HCT116 (cell line): ENCODE data around the gene MORC1. TPM values are rescaled to one million over a fixed set of nuclear protein-coding genes. Genes with fewer than 3 reads are reported as not detected.

ENCODE experiments used
- ATAC-seq: fragments of 200-7000 bp; cut with Tn5 transposase; 2 replicates; pipeline ENCODE4 v1.9.1; 2020; ENCODE audit warnings: mild to moderate bottlenecking, moderate library complexity
- BruUV-seq: library from RNA; stranded (reverse); fragments of 400-500 nt; replicated peaks from 2 replicates; lab custom pipeline; 2021; lab: Mats Ljungman, UMichigan
- CTCF ChIA-PET: fragments of 300-600 bp; sonication (Branson Sonifier 250); formaldehyde crosslinking; loops from one replicate; lab custom pipeline; 2021; ENCODE audit warnings: antibody characterized with exemption; lab: Charles Lee
- POLR2A ChIA-PET: fragments of 300-600, 350-600 bp; sonication (Branson Sonifier 250); formaldehyde crosslinking; loops from one replicate; lab custom pipeline; 2021; ENCODE audit warnings: antibody characterized with exemption; lab: Charles Lee
- RAD21 ChIA-PET, 2 experiments: fragments of 300-600 bp; sonication (Branson Sonifier 250); formaldehyde crosslinking; loops; one replicate each; lab custom pipeline; 2023; ENCODE audit warnings: low total read pairs in 2 of 2; ENCODE audit not compliant: uncharacterized antibody in 2 of 2, unreplicated experiment in 2 of 2, low non-redundant PET in 1 of 2; lab: Charles Lee
- DNase-seq: peaks from one replicate; pipeline ENCODE4 v3.0.0-alpha.2; 2010; ENCODE audit warnings: low read depth, low spot score
- H2AFZ ChIP-seq: fragments of 200-600 bp; shearing (Covaris generic), sonication (generic); 2 replicates; pipeline ENCODE4 v1.6.1; 2017; ENCODE audit warnings: low read depth, mixed run types, mixed read lengths, antibody characterized with exemption, low read length; ENCODE audit not compliant: poor library complexity, severe bottlenecking
- H3K27ac ChIP-seq: 2 replicates; pipeline ENCODE4 v1.5.1; 2012; ENCODE audit warnings: low read depth, low read length
- H3K27me3 ChIP-seq: fragments of 200-600 bp; sonication (generic); 2 replicates; pipeline ENCODE4 v1.6.1; 2016; ENCODE audit warnings: mixed run types, low read length, mixed read lengths; ENCODE audit not compliant: insufficient read depth
- H3K36me3 ChIP-seq, 2 experiments: fragments of 200-500 bp in 1 of 2; fragments of 200-600 bp in 1 of 2; sonication (Bioruptor generic) in 1 of 2; sonication (generic) in 1 of 2; 2 replicates each; pipeline versions ENCODE4 v1.5.1 to v1.6.1; 2014 to 2016; ENCODE audit warnings: low read length in 2 of 2, inconsistent platforms in 1 of 2, mixed read lengths in 1 of 2, mixed run types in 1 of 2; ENCODE audit not compliant: insufficient read depth in 2 of 2, control insufficient read depth in 1 of 2
- H3K4me1 ChIP-seq, 2 experiments: fragments of 200-600 bp in 1 of 2; sonication (generic) in 1 of 2; 2 replicates each; pipeline versions ENCODE4 v1.5.1 to v1.6.1; 2012 to 2017; ENCODE audit warnings: low read length in 2 of 2, inconsistent platforms in 1 of 2, mild to moderate bottlenecking in 1 of 2, mixed read lengths in 1 of 2, mixed run types in 1 of 2, moderate library complexity in 1 of 2; ENCODE audit not compliant: insufficient read depth in 2 of 2, control insufficient read depth in 1 of 2
- H3K4me2 ChIP-seq: fragments of 200-600 bp; sonication (generic); 2 replicates; pipeline ENCODE4 v1.6.1; 2017; ENCODE audit warnings: mixed run types, low read length, mixed read lengths
- H3K4me3 ChIP-seq, 2 experiments: fragments of 200-600 bp in 1 of 2; sonication (generic) in 1 of 2; replicated peaks in 1 of 2; 2 replicates each; pipeline ENCODE4 v1.5.1; 2011 to 2016; ENCODE audit warnings: low read length in 2 of 2, control low read depth in 1 of 2, low read depth in 1 of 2, mild to moderate bottlenecking in 1 of 2, mixed read lengths in 1 of 2, mixed run types in 1 of 2
- H3K79me2 ChIP-seq: fragments of 200-600 bp; sonication (generic); 2 replicates; pipeline ENCODE4 v1.6.1; 2017; ENCODE audit warnings: mild to moderate bottlenecking, mixed run types, low read length, moderate library complexity, mixed read lengths; ENCODE audit not compliant: insufficient read depth
- H3K9ac ChIP-seq: fragments of 200-600 bp; sonication (generic); 2 replicates; pipeline ENCODE4 v1.6.1; 2016; ENCODE audit warnings: low read length, mixed read lengths
- H3K9me2 ChIP-seq: fragments of 200-600 bp; sonication (generic), shearing (Covaris generic); 2 replicates; pipeline ENCODE4 v1.6.1; 2017; ENCODE audit warnings: mixed run types, mild to moderate bottlenecking, moderate library complexity; ENCODE audit not compliant: insufficient read depth
- H3K9me3 ChIP-seq, 2 experiments: fragments of 200-500 bp in 1 of 2; fragments of 200-600 bp in 1 of 2; sonication (Bioruptor generic) in 1 of 2; sonication (generic) in 1 of 2; 2 replicates each; pipeline ENCODE4 v1.6.1; 2014 to 2017; ENCODE audit warnings: low read length in 2 of 2, mixed read lengths in 2 of 2, inconsistent platforms in 1 of 2, low read depth in 1 of 2, mild to moderate bottlenecking in 1 of 2, mixed run types in 1 of 2, moderate library complexity in 1 of 2; ENCODE audit not compliant: control insufficient read depth in 1 of 2, insufficient read depth in 1 of 2
- H4K20me1 ChIP-seq: fragments of 200-600 bp; sonication (generic), shearing (Covaris generic); 2 replicates; pipeline ENCODE4 v1.6.1; 2017; ENCODE audit warnings: mixed run types, mild to moderate bottlenecking, moderate library complexity; ENCODE audit not compliant: insufficient read depth
- ATF3 ChIP-seq: IDR thresholded peaks from 2 replicates; pipeline ENCODE4 v1.6.1; 2012
- CBX3 ChIP-seq: IDR thresholded peaks from 2 replicates; pipeline ENCODE4 v1.6.1; 2012; ENCODE audit warnings: low read depth
- CEBPB ChIP-seq: IDR thresholded peaks from 2 replicates; pipeline ENCODE4 v1.6.1; 2012; ENCODE audit warnings: low read depth
- CTCF ChIP-seq, 3 experiments: fragments of 200-600 bp in 1 of 3; sonication (generic) in 1 of 3; IDR thresholded peaks in 2 of 3; conservative IDR thresholded peaks in 1 of 3; 2 replicates each; pipeline ENCODE4 v1.5.1; 2012 to 2017; ENCODE audit warnings: low read depth in 2 of 3, low read length in 2 of 3, antibody characterized with exemption in 1 of 3, borderline replicate concordance in 1 of 3, control low read depth in 1 of 3, mild to moderate bottlenecking in 1 of 3, mixed read lengths in 1 of 3, mixed run types in 1 of 3, moderate library complexity in 1 of 3; ENCODE audit not compliant: insufficient read depth in 1 of 3
- EGR1 ChIP-seq: IDR thresholded peaks from 2 replicates; pipeline ENCODE4 v1.6.1; 2012; ENCODE audit warnings: low read depth
- ELF1 ChIP-seq: IDR thresholded peaks from 2 replicates; pipeline ENCODE4 v1.6.1; 2012; ENCODE audit warnings: low read depth, borderline replicate concordance
- EZH2phosphoT487 ChIP-seq: fragments of 200-600 bp; IDR thresholded peaks from 2 replicates; pipeline ENCODE4 v1.6.1; 2018; ENCODE audit warnings: antibody characterized with exemption, borderline replicate concordance
- FOSL1 ChIP-seq: IDR thresholded peaks from 2 replicates; pipeline ENCODE4 v1.6.1; 2012; ENCODE audit warnings: low read depth
- JUND ChIP-seq: IDR thresholded peaks from 2 replicates; pipeline ENCODE4 v1.6.1; 2012
- POLR2AphosphoS5 ChIP-seq: IDR thresholded peaks from 2 replicates; pipeline ENCODE4 v1.6.1; 2011; ENCODE audit warnings: mild to moderate bottlenecking, low read depth, low read length, moderate library complexity
- RAD21 ChIP-seq: IDR thresholded peaks from 2 replicates; pipeline ENCODE4 v1.6.1; 2012; ENCODE audit warnings: low read depth, mild to moderate bottlenecking
- SIN3A ChIP-seq: IDR thresholded peaks from 2 replicates; pipeline ENCODE4 v1.6.1; 2012; ENCODE audit warnings: low read depth
- SP1 ChIP-seq: IDR thresholded peaks from 2 replicates; pipeline ENCODE4 v1.6.1; 2012; ENCODE audit warnings: low read depth
- SRF ChIP-seq: IDR thresholded peaks from 2 replicates; pipeline ENCODE4 v1.6.1; 2012; ENCODE audit warnings: low read depth
- TCF7L2 ChIP-seq: IDR thresholded peaks from 2 replicates; pipeline ENCODE4 v1.7.0; 2011; ENCODE audit warnings: borderline replicate concordance, inconsistent platforms; ENCODE audit not compliant: insufficient read depth, insufficient read length; ENCODE audit errors: extremely low read depth
- YY1 ChIP-seq: IDR thresholded peaks from 2 replicates; pipeline ENCODE4 v1.6.1; 2011; ENCODE audit warnings: low read length, low read depth, moderate library complexity, mild to moderate bottlenecking; ENCODE audit not compliant: insufficient replicate concordance; ENCODE audit errors: extremely low read depth
- ZFX ChIP-seq: fragments of 450-650 bp; IDR thresholded peaks from 2 replicates; pipeline ENCODE4 v1.6.1; 2017
- ZNF274 ChIP-seq: fragments of 200-500 bp; sonication (Bioruptor generic); IDR thresholded peaks from 2 replicates; pipeline ENCODE4 v1.6.1; 2014; ENCODE audit warnings: mild to moderate bottlenecking, low read depth, low read length, inconsistent platforms
- intact Hi-C: fragments of 100-400 bp; cut with micrococcal nuclease; formaldehyde crosslinking; loops from 2 replicates; pipeline ENCODE4 v1.10.0; 2022
- total RNA-seq: library from RNA; stranded (reverse); gene quantifications from one replicate; pipeline ENCODE4 v1.2.1, GENCODE V29; 2021; ENCODE audit not compliant: unreplicated experiment

The MORC1 gene
- total RNA-seq, 1 experiment from 2014 or later: not detected

DNA sequence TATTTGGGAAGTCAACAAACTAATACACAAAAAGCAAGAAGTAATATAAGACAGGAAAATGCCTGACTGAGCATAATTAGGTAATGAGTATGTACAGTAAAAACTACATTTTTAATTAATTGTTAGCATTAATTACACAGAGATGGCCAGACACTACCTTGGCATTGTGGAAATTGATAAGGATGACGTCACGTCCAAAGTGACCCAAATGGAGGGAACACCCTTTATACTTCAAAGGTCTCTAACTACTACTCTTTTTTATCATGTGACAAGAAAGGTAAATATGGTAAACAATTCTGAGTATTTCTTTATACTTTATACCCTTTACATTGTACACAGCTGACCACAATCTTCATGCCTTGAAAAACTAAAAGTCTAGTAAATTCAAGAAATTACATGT lies 141.9 kb downstream of the MORC1 start:
- no peak overlapping the region for H3K4me2 ChIP-seq
- ATAC-seq (no peak), DNase-seq (no peak)
- CTCF ChIA-PET: no interaction called here
- H3K27me3 ChIP-seq: no peaks in the 10 kb centered on the region
- no peaks in the 10 kb centered on the region for H4K20me1 ChIP-seq
- no peaks in the 10 kb centered on the region for H3K4me1 ChIP-seq
- TF ChIP-seq EZH2phosphoT487 (no peak), ATF3 (no peak), EGR1 (no peak), ZNF274 (no peak), POLR2AphosphoS5 (no peak), CEBPB (no peak), TCF7L2 (no peak), SP1 (no peak), FOSL1 (no peak), YY1 (no peak), SIN3A (no peak), ZFX (no peak), CBX3 (no peak), SRF (no peak), CTCF (IDR thresholded peaks at IDR 0.05 in 2 of 3, conservative IDR thresholded peaks at IDR 0.05 in 1 of 3; ENCODE audit: borderline replicate concordance in 1 of 3, insufficient read depth in 1 of 3, low read depth in 2 of 3, low read length in 2 of 3) (no peak), RAD21 (no peak), ELF1 (no peak), JUND (no peak)
- no peaks in the 10 kb centered on the region for H3K36me3 ChIP-seq
- no peak overlapping the region for H3K9ac ChIP-seq
- H3K9me3 ChIP-seq: no peaks in the 10 kb centered on the region
- intact Hi-C loops: no loop called here
- no peak overlapping the region for H3K4me3 ChIP-seq
- H3K79me2 ChIP-seq: no peaks in the 10 kb centered on the region
- BruUV-seq: no TSS peak
- RAD21 ChIA-PET: no interaction called here
- no peak overlapping the region for H3K27ac ChIP-seq
- H3K9me2 ChIP-seq: no peaks in the 10 kb centered on the region
- POLR2A ChIA-PET: no interaction called here
- H2AFZ ChIP-seq: no peak overlapping the region
